Lower leg skin (tissue), 4 donors: ENCODE results near the gene FANCC. TPM values are rescaled to one million over a fixed set of nuclear protein-coding genes. Genes with fewer than 3 reads are reported as not detected.

ENCODE experiments used
- DNase-seq, 2 donors: peaks; one replicate each; pipeline ENCODE4 v3.0.0-alpha.2; 2019; ENCODE audit warnings: low spot score in 2 of 2
- H3K4me3 ChIP-seq: fragments of 200-600 bp; sonication (generic); 2 replicates; pipeline ENCODE4 v1.5.1; 2017; ENCODE audit warnings: mild to moderate bottlenecking, low read depth; ENCODE audit not compliant: poor library complexity, severe bottlenecking
- CTCF ChIP-seq, 3 donors: fragments of 450-650 bp; IDR thresholded peaks; one replicate each; pipeline ENCODE4 v1.5.1; 2016; ENCODE audit warnings: antibody characterized with exemption in 3 of 3, mild to moderate bottlenecking in 3 of 3, moderate library complexity in 2 of 3
- POLR2A ChIP-seq, 2 donors: fragments of 450-650 bp; IDR thresholded peaks; one replicate each; pipeline ENCODE4 v1.6.1; 2016 to 2017; ENCODE audit warnings: antibody characterized with exemption in 2 of 2, mild to moderate bottlenecking in 1 of 2, moderate library complexity in 1 of 2
- WGBS, 2 donors: methylation state at CpG; one replicate each; pipeline ENCODE4 v1.1.5; 2018; 5-methylcytosine and 5-hydroxymethylcytosine counted together
- intact Hi-C: fragments of 100-400 bp; cut with DNase I; formaldehyde crosslinking; loops from one replicate; pipeline ENCODE4 v1.15.0; 2023; ENCODE audit warnings: low total_unique reads
- total RNA-seq, 4 donors: library from RNA; depleted of rRNA; stranded (reverse); fragments of >200 nt; gene quantifications; one replicate each; pipeline ENCODE4 v1.1.0, GENCODE V29; 2016

The FANCC gene
- total RNA-seq, 4 donors from 2014 or later, result 6.7 to 10.2 (median 8.1) TPM

GRCh38 chr9:95130484-95130883, 187.0 kb downstream of the FANCC start:
- intact Hi-C loops, result no loop called here
- no peak overlapping the region for H3K4me3 ChIP-seq
- 83 to 87% methylated on average over 5 of the region's 5 CpGs for WGBS, 2 donors
- DNase-seq, result no peak
- TF ChIP-seq POLR2A (IDR thresholded peaks at IDR 0.05), result no peak
- no peak for TF ChIP-seq CTCF (IDR thresholded peaks at IDR 0.05)

DNA sequence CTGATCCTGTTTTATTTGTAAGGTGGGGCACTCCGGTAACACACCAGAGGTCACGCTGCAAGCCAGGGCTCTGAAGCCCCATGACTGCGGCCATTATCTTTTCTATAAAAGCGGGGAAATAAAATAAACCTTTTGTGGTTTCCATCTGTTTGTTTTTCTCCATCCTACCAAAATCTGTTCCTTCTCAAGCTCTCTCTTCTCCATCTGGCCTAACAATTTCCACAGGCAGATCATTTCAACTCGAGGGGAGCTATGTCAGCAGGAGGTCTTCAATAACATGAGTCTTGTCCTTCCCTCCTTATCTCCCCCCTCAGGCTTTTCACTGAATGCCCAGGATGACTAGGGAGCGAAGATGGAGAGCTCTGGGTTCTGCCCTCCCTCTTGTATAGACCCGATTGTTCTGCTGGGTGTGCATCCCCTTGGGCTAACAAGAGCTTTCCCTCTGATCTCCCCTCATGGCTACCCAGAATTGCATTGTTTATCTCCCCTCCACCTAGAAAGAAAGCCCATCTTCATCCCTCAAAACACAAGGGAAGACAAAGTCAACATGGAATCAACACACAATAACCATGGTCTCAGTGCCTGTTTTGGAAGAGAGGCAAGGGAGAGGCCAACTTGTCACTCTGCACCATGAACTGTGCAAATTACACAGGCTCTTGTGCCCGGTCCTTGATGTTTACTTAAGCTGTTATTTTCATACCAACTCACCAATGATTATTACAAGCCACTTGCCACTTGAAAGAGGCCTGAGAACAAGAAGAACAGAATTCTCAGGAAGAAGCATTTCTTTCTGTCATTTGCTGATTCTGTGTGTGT, 187.8 kb downstream of the FANCC start:
- no peak overlapping the region for H3K4me3 ChIP-seq
- intact Hi-C loops, result loop anchor here (5.0 kb wide), 1 partner anchor 447 kb away; no protein-coding TSS in a partner anchor
- WGBS, 2 donors, result 86 to 89% methylated on average over 8 of the region's 8 CpGs
- no peak for DNase-seq
- TF ChIP-seq CTCF (IDR thresholded peaks at IDR 0.05) (no peak), POLR2A (IDR thresholded peaks at IDR 0.05) (no peak)

- no peak overlapping the region for H3K4me3 ChIP-seq
- no peak for DNase-seq
- 60 to 65% methylated on average over 4 of the region's 4 CpGs for WGBS, 2 donors
- intact Hi-C loops, result loop anchor here (5.0 kb wide), 1 partner anchor 446 kb away; no protein-coding TSS in a partner anchor
- TF ChIP-seq POLR2A (IDR thresholded peaks at IDR 0.05) (no peak), CTCF (IDR thresholded peaks at IDR 0.05) (no peak)
Measured at GRCh38 chr9:95128177-95128524, 189.4 kb downstream of the FANCC start.

DNA sequence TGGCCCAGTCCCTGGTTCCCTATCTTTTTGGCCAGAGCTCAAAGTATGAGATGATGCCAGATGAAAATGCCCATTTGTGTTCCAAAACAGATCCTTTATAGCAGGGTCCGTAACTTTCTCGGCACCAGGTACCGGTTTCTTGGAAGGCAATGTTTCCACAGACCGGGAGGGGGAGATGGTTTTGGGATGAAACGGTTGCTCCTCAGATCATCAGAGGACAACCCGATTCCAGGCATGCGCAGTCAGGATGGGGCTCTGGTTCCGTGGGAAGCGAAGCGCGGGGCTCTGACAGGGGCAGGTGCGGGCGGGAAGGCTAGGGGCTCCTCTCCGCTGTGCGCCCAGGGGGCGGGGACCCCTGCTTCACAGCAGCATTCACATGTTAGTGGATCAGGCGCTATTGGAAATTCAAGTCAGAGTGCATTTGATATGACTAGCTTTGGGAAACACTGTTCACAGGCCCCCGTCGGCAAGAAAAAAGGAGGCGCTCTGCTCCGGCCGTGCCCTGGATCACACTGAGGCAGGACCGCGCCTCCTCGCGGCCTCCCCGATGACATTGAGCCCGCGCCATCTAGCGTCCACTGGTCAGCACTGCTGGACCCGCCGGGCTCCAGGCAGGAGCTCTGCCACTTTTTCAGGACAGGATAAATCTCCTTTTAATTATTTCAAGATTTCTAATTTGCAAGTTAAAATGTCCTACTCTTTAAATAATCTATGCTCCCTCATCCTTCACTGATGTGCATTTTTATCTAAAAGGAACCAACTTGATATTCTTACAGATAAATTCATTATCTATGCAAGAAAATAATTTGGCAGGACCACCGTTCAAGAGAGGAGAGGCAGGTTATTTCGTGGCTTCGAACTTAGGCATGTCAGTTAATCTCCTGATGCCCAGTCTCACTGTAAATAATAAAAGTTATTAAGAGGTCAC, 190.0 kb downstream of the FANCC start:
- TF ChIP-seq POLR2A (IDR thresholded peaks at IDR 0.05) (no peak), CTCF (IDR thresholded peaks at IDR 0.05) (peak in 1 of 3 donors; percentile 80)
- no peak overlapping the region for H3K4me3 ChIP-seq
- intact Hi-C loops, result loop anchor here (2.0 to 5.0 kb wide), 2 partner anchors 345 to 445 kb away; no protein-coding TSS in a partner anchor
- peak; percentile 80 to 97 for DNase-seq
- WGBS, 2 donors, result 19 to 24% methylated on average over 30 to 35 of the region's 35 CpGs

- intact Hi-C loops, result loop anchor here (2.0 to 5.0 kb wide), 2 partner anchors 344 to 444 kb away; no protein-coding TSS in a partner anchor
- TF ChIP-seq CTCF (IDR thresholded peaks at IDR 0.05) (no peak), POLR2A (IDR thresholded peaks at IDR 0.05) (no peak)
- 70 to 73% methylated on average over 9 of the region's 9 CpGs for WGBS, 2 donors
- DNase-seq, result peak in 1 of 2 donors; percentile 72
- H3K4me3 ChIP-seq, result no peak overlapping the region
Measured at GRCh38 chr9:95126739-95127138, 190.8 kb downstream of the FANCC start.
